HG03469 (cell line): ENCODE measurements around the gene ODAD4.

Source experiments
- ATAC-seq: cut with Tn5 transposase; IDR thresholded peaks from one replicate; pipeline ENCODE4 v1.9.1; 2021; ENCODE audit warnings: mild to moderate bottlenecking, moderate library complexity, moderate number of reproducible peaks; ENCODE audit not compliant: unreplicated experiment

ODAD4 gene

DNA sequence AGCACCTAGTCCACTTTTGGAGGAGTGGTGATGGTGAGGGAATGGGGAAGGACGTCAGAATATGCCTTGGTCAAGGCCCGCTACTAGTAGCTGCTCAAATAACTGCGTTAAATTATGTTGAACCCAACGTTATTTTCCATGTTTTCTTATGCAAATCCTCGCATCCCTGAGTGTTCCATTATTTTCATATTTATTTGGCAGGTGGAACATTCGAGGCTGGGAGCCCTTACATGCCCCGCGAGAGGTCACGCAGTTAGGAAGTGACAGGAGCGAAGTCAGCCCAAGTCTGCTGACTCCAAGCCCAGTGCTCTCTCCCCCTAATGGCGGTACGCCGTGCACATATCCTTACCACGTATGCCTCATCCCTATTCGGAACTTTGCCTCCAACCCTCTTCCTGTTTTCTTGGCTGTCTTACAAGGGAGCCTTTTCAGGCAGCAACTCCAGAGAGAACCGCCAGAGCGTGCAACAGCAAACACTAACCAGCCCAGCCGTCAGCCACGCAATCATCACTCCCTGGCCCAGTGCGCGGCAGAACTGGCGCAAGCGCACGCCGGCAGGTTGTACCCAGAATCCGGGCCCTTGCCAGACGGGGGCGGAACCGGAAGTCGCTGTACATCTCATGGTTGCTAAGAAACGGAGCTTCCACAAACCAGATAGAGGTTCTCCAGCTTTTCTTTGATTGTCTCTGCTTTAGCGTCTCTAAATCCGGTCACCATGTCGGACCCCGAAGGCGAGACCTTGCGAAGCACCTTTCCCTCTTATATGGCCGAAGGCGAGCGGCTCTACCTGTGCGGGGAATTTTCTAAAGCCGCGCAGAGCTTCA lies at the start of gene ODAD4:
Gene ODAD4 (plus strand): TSS at position 609 of the 824 bp plus-strand sequence. CDS start 107 bp downstream, at position 716.
- peak; percentile 70 for ATAC-seq

DNA sequence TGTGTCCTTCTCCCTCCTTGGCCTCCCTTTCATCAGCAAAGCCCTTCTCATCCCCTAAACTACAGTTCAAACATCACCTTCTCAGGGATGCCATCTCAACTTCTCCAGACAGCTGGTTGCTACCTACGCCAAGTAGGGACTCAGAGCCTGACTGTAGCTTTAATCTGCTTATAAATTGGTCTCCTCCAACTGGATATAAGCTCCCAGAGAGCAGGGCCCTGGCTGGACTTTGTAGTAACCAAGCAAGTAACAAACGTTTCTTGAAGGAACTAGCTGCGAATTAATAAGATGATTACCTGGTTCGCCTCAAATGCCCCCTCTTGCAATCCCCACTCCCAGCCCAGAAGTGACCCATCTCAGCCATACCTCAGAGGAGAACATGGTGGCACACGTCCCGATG lies 47.7 kb upstream of the ODAD4 start:
- ATAC-seq: no peak

GRCh38 chr17:41885733-41886132 lies 44.7 kb upstream of the ODAD4 start:
- no peak for ATAC-seq

DNA sequence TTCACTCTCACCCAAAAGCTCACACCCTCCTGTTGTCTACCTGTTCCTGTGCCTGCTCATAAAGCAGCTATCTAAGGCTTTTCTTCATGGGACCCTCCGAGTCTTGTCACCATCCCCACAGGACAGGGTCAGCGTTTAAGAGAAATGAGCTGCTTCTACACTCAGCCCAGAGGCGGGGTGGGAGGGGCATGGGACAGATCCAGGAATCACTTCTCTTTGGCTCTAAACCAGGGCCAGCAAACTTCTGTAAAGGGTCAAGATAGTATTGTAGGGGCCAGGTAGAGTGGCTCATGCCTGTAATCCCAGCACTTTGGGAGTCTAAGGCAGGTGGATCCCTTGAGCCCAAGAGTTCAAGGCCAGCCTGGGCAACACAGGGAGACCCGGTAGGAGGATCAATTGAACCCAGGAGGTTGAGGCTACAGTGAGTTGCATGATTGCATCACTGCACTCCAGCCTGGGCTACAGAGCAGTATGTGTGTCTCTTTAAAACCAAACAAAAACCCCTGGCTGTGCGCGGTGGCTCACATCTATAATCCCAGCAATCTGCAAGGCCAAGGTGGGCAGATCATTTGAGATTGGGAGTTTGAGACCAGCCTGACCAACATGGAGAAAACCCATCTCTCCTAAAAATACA lies 42.0 kb upstream of the ODAD4 start:
- ATAC-seq: no peak

- no peak for ATAC-seq
Measured at GRCh38 chr17:41891135-41892020, 39.0 kb upstream of the ODAD4 start.

DNA sequence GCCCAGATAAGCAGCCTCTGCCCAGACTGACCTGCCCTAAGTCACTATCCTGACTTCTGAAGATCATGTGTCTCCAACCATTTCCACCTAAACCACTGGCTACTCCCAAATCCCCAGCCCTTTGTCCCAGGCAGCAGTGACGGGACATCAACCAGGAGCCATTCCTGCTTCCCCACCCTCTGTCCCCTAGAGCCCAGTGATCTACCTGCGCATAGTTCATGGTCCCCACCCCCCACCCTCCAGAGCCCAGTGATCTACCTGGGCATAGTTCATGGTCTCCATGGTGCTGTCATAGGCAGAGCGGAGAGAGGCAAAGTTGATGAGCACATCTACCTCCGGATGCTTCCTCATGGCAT lies 38.4 kb upstream of the ODAD4 start:
- ATAC-seq: no peak

- no peak for ATAC-seq
Measured at GRCh38 chr17:41893384-41893783, 37.0 kb upstream of the ODAD4 start.

GRCh38 chr17:41894791-41895331 lies 35.6 kb upstream of the ODAD4 start:
- no peak for ATAC-seq

DNA sequence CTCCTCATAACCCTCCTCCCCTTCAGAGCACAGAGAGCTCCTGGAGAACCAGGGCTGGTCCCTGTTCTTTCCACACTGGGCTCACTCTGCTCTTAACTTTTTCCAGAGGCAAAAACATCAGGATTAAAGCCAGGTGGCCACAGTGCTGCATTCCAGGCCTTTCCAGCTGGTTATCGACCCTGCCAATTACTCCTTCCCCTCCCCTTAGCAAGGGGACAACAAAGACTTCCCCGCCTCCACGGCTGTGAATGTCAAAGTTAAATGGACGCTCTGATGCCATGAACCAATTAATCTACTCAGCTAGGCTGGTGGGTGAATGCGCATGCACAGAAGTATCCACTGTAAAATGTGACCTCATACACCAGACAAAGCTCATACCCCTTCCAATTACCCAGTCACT lies 34.8 kb upstream of the ODAD4 start:
- ATAC-seq: no peak

DNA sequence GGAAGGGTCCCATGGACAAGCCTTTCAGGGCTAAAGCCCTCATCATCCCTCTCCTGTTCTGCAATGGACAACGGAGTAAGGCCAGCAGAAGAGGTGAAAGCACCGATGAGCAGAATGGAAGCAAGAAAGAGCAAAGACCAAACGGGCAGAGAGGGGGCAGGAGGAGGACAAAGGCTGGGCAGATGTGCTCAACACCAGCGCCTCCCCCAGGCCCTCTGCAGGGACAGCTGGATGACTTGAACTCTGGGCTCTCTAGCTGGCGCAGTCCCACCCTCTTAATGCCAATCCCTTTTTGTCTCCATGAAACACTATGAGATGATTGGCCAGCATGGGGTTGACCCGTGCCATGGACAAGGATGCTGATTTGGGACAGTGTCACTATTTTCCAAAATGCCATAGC lies 33.7 kb upstream of the ODAD4 start:
- no peak for ATAC-seq

DNA sequence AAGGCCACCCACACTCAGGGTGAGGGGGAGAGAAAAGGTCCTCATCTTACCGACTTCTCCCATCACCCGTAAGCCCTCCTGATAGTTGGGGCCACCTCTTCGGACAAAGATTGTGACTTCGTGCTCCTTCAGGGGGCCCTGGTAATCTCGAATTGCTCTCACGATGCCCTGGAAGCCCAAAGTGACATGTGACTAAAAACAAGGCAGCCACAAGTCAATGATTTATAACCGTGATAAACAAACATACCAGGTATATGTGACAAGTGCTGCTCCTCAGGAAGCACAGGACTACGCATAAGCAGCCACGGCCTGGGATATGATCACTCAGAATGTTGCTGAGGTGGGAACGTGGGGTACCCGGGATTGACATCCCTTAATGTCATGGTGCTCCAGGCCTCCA lies 28.8 kb upstream of the ODAD4 start:
- ATAC-seq: no peak

GRCh38 chr17:41904242-41904841 lies 26.1 kb upstream of the ODAD4 start:
- no peak for ATAC-seq

GRCh38 chr17:41905172-41905571 lies 25.2 kb upstream of the ODAD4 start:
- no peak for ATAC-seq

DNA sequence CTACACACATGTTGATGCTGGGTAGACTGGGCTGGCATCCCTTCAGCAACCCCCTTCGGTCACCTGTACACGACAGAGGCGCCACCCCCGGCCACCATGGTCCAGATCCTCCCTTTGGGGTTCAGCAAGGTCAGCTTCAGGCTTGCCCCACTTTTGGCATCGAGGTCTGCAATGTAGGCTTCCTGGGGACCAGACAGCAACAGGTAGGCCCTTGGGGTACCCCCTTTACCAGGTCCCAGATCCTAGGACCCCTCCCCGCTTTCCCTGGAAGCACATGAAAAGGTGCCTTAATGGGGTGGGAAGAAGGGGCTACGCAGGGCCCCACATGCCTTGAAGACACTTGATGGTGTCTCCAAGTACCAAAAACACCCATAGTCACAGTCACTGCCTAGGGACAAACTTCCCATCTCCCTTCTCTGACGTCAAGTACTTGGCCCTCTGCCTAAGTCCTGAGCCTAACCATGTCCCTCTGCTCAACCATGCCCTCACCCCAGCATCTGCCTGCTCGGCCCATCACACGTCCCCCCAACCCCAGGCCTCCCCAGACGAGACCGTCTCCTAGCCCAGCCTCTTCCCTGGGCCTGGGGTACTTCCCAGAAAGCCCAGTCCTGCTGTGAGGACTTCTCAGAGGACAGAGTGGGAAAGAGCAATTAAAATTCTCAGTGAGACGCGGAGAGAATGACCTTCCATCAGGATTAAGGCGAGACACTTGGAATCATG lies 23.8 kb upstream of the ODAD4 start:
- no peak for ATAC-seq

- no peak for ATAC-seq
Measured at GRCh38 chr17:41907185-41907556, 23.2 kb upstream of the ODAD4 start.

DNA sequence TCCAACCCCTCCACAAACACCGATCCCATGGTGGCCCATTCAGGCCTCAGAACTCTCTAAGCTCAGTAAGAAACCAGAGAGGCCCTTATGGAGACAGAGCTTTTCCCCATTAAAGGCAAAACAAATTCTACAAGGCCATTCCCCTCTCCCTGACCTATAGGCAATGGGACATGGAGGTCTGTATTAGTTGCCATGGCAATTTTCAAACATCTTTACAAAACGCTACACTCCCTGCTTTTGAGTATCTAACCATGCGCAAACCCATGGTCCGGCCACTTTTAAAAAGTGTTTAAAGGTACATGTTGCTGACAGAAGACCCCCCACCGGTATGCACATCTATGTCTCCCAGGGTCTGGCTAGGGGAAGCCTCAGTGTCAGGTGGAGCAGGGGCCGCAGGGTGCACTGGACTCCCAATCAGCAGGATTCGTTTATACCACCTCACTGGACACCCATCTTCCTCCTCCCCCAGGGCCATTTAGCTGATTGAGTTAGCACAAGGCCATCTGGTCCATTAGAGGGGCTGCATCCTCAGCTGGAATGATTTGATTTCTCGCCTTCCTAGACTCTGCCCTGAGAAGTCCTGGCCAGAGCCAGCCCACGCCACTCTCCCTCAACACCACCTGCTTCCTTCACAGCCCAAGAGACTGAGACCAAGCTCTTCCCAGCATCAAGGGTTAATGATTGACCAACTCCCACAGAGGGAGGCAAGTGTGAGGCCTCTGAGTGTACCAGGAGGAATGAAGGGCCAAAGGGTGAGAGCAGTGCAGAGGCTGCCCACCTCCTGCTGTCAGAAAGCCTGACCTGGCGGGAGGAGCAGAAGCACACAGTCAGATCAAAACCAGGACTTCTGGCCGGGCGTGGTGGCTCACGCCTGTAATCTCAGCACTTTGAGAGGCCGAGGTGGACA lies 22.5 kb upstream of the ODAD4 start:
- ATAC-seq: no peak

DNA sequence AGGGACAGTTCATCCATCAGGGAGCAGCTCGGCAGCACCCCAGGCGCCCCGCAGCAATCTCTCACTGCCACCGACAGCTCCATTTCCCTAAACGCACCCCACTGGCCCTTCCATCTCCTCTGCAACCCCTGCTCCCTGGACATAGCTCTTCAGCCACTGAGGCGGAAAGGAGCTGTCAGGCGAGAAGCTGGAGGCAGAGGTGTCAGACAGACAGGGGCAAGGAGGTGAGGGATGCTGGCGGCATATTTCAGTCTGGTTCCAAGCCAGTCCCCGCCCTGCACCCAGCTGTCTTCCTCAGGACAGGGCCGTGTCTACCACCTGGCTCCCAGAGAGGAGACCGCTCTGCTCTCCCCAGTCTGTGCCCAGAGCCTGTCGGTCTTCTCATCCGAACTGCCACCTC lies 21.3 kb upstream of the ODAD4 start:
- no peak for ATAC-seq

DNA sequence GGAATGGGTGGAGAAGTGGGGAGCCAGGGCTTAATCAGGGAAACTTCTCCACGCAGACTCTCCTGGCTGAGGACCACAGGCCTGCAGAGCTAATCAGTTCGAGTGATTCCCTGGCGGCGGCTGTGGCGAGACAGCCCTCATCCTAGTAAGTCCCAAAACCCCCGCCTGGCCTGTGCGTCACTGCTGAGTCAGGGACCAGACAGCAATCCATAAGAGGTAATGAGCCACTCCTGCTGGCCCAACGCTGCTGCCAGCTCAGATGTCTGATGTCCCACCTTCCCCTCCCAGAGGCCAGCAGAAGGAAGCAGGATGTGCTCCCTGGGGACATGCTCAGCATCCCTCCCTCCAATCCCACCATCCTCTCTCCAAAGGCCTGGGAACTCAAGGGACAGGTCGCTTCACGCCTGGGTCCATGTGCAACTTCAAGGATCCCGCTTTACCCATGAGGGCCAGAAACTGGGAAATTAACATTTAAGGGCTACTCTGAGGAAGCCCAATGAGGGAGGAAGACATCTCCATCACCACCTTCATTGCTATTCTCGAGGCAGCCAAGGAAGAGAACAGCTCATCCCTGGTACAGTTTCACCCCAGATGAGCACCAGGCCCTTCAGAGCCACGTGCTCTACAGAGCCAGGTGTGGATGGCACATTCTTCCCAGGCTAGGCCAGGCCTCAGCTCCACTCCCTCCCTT lies 19.6 kb upstream of the ODAD4 start:
- no peak for ATAC-seq

GRCh38 chr17:41912925-41913324 lies 17.5 kb upstream of the ODAD4 start:
- ATAC-seq: no peak
